Loucy (cell line): ENCODE data around the gene TAS2R13.

Experiments
- H2AFZ ChIP-seq: fragments of 200-600 bp; sonication (generic); 2 replicates; pipeline ENCODE4 v1.6.0; 2016; ENCODE audit warnings: antibody characterized with exemption, mild to moderate bottlenecking, low read length, moderate library complexity
- H3F3A ChIP-seq: fragments of 200-600 bp; 2 replicates; pipeline ENCODE4 v1.6.0; 2016; ENCODE audit warnings: antibody characterized with exemption, low read depth, mild to moderate bottlenecking
- H3K27me3 ChIP-seq: fragments of 200-600 bp; sonication (generic); 2 replicates; pipeline ENCODE4 v1.6.1; 2014; ENCODE audit warnings: low read length, mild to moderate bottlenecking; ENCODE audit not compliant: insufficient read depth, poor library complexity, severe bottlenecking
- H3K36me3 ChIP-seq: fragments of 200-600 bp; sonication (generic); 2 replicates; pipeline ENCODE4 v1.6.1; 2016; ENCODE audit warnings: low read length; ENCODE audit not compliant: insufficient read depth
- H3K4me1 ChIP-seq: fragments of 200-600 bp; sonication (generic); 2 replicates; pipeline ENCODE4 v1.5.1; 2014; ENCODE audit warnings: low read length, mild to moderate bottlenecking; ENCODE audit not compliant: insufficient read depth, poor library complexity, severe bottlenecking
- H3K4me2 ChIP-seq: fragments of 200-600 bp; sonication (generic); 2 replicates; pipeline ENCODE4 v1.6.0; 2014; ENCODE audit warnings: antibody characterized with exemption, low read length, low read depth, mild to moderate bottlenecking; ENCODE audit not compliant: poor library complexity, severe bottlenecking
- H3K4me3 ChIP-seq: fragments of 200-600 bp; sonication (generic); 2 replicates; pipeline ENCODE4 v1.5.1; 2014; ENCODE audit warnings: low read length, mild to moderate bottlenecking, mixed read lengths; ENCODE audit not compliant: poor library complexity, severe bottlenecking
- H3K79me2 ChIP-seq: fragments of 200-600 bp; sonication (generic); 2 replicates; pipeline ENCODE4 v1.6.1; 2014; ENCODE audit warnings: low read length; ENCODE audit not compliant: insufficient read depth
- H3K9ac ChIP-seq: fragments of 200-600 bp; sonication (generic); 2 replicates; pipeline ENCODE4 v1.6.0; 2014; ENCODE audit warnings: mild to moderate bottlenecking, low read depth, low read length, moderate library complexity; ENCODE audit not compliant: poor library complexity, severe bottlenecking
- H3K9me2 ChIP-seq: fragments of 200-600 bp; sonication (generic); replicated peaks from 2 replicates; pipeline ENCODE4 v1.6.1; 2016; ENCODE audit warnings: low read depth, low read length, mixed read lengths
- H3K9me3 ChIP-seq: fragments of 200-600 bp; sonication (generic); 2 replicates; pipeline ENCODE4 v1.6.1; 2014; ENCODE audit warnings: mild to moderate bottlenecking, antibody characterized with exemption, low read length, low read depth; ENCODE audit not compliant: insufficient read depth
- H4K20me1 ChIP-seq: fragments of 200-600 bp; sonication (generic); 2 replicates; pipeline ENCODE4 v1.6.0; 2014; ENCODE audit warnings: antibody characterized with exemption, low read length, mild to moderate bottlenecking; ENCODE audit not compliant: insufficient read depth, poor library complexity, severe bottlenecking
- EZH2phosphoT487 ChIP-seq: fragments of 200-600 bp; IDR thresholded peaks from 2 replicates; pipeline ENCODE4 v1.6.1; 2018; ENCODE audit warnings: antibody characterized with exemption, mild to moderate bottlenecking, moderate library complexity, borderline replicate concordance
- TF ChIP-seq, protein P1 (sequence below): fragments of 200-600 bp; sonication (generic); conservative IDR thresholded peaks from 2 replicates; pipeline ENCODE4 v1.5.1; 2014; ENCODE audit warnings: mild to moderate bottlenecking, antibody characterized with exemption, low read length

The TAS2R13 gene

DNA sequence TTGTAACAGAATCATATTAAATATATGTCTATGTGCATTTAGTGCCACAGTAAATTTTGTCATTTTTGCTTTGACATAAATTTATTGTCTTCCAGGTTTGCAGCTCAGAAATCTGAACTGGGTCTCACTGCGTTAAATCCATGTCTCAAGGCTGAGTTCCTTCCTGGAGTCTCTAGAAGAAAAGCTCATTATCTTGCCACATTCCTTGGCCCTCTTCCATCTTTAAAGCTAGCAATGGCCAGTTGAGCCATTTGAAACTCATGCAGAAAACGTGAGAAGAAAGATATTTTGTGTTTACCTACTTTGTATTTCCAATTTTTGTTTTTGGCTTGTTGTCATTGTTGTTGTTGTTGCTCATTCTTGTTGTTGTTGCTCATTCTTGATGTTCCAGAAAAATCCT, 36.0 kb downstream of the TAS2R13 start:
- Histone ChIP-seq H3K9me2 (no peaks in the 10 kb centered on the region), H3K36me3 (no peaks in the 10 kb centered on the region), H3K4me3 (no peak overlapping the region), H3K9me3 (no peaks in the 10 kb centered on the region), H3F3A (no peaks in the 10 kb centered on the region), H3K4me2 (no peak overlapping the region), H3K4me1 (no peaks in the 10 kb centered on the region), H4K20me1 (no peaks in the 10 kb centered on the region), H2AFZ (no peak overlapping the region), H3K79me2 (no peaks in the 10 kb centered on the region), H3K9ac (no peak overlapping the region), H3K27me3 (no peaks in the 10 kb centered on the region)
- no peak for TF ChIP-seq EZH2phosphoT487
- TF ChIP-seq, protein P1, sequence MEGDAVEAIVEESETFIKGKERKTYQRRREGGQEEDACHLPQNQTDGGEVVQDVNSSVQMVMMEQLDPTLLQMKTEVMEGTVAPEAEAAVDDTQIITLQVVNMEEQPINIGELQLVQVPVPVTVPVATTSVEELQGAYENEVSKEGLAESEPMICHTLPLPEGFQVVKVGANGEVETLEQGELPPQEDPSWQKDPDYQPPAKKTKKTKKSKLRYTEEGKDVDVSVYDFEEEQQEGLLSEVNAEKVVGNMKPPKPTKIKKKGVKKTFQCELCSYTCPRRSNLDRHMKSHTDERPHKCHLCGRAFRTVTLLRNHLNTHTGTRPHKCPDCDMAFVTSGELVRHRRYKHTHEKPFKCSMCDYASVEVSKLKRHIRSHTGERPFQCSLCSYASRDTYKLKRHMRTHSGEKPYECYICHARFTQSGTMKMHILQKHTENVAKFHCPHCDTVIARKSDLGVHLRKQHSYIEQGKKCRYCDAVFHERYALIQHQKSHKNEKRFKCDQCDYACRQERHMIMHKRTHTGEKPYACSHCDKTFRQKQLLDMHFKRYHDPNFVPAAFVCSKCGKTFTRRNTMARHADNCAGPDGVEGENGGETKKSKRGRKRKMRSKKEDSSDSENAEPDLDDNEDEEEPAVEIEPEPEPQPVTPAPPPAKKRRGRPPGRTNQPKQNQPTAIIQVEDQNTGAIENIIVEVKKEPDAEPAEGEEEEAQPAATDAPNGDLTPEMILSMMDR, result no peak

DNA sequence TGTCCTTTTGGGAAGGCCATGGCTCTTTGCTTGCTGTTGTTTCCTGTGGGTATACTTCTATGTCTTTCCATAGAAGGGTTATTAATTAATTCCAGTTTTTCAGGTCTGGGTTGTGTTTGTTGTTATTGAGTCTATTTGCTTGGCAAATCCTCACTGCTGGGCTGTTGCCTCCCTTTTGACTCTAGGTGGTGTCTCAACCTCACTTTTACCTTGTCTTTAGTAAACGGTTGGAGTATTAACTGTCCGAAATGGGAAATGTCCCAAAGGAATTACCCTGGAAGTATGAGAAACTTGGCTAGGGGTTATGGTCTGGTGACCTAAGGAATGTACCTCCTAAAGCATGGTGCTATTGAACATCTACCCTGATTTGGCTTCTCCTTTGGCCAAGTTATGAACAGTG, 42.0 kb downstream of the TAS2R13 start:
- H3K9ac ChIP-seq, result no peak overlapping the region
- no peaks in the 10 kb centered on the region for H3K36me3 ChIP-seq
- no peak overlapping the region for H2AFZ ChIP-seq
- H3K9me3 ChIP-seq, result no peaks in the 10 kb centered on the region
- no peaks in the 10 kb centered on the region for H3K9me2 ChIP-seq
- H3K4me3 ChIP-seq, result no peak overlapping the region
- no peaks in the 10 kb centered on the region for H3K27me3 ChIP-seq
- H3K79me2 ChIP-seq, result no peaks in the 10 kb centered on the region
- TF ChIP-seq, protein P1, result no peak
- no peak for TF ChIP-seq EZH2phosphoT487
- no peaks in the 10 kb centered on the region for H3F3A ChIP-seq
- H4K20me1 ChIP-seq, result no peaks in the 10 kb centered on the region
- no peaks in the 10 kb centered on the region for H3K4me1 ChIP-seq
- H3K4me2 ChIP-seq, result no peak overlapping the region

DNA sequence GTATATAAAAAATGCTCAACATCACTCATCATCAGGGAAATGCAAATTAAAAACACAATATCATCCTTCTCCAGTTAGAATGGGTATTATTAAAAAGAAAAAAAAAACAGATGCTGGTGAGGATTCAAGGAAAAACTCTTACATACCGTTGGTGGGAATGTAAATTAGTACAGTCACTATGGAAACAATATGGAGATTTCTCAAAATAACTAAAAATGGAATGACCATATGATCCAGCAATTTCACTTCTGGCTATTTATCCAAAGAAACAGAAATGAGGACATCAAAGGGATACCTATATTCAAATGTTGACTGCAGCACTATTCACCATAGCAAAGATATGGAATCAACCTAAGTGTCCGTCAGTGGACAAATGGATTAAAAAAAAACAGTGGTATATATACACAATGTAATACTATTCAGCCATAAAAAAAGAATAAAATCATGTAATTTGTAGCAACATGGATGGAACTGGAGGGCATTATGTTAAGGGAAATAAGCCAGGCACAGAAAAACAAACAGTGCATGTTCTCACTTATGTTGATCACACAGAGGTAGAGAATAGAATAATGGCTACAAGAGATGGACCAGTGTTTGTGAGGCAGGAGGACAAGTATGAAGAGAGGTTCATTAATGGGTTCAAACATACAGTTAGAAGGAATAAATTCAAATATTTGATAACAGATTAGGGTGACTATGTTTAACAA, 45.7 kb downstream of the TAS2R13 start:
- no peaks in the 10 kb centered on the region for H3K27me3 ChIP-seq
- H3K4me1 ChIP-seq, result no peaks in the 10 kb centered on the region
- no peaks in the 10 kb centered on the region for H3K9me2 ChIP-seq
- H3K9ac ChIP-seq, result no peak overlapping the region
- H3K36me3 ChIP-seq, result no peaks in the 10 kb centered on the region
- no peak overlapping the region for H3K4me3 ChIP-seq
- TF ChIP-seq EZH2phosphoT487, result no peak
- TF ChIP-seq, protein P1, result no peak
- H3K79me2 ChIP-seq, result no peaks in the 10 kb centered on the region
- no peaks in the 10 kb centered on the region for H3F3A ChIP-seq
- no peaks in the 10 kb centered on the region for H3K9me3 ChIP-seq
- no peak overlapping the region for H2AFZ ChIP-seq
- H4K20me1 ChIP-seq, result no peaks in the 10 kb centered on the region
- no peak overlapping the region for H3K4me2 ChIP-seq
